ENCODE results near the gene STXBP1.

DNA sequence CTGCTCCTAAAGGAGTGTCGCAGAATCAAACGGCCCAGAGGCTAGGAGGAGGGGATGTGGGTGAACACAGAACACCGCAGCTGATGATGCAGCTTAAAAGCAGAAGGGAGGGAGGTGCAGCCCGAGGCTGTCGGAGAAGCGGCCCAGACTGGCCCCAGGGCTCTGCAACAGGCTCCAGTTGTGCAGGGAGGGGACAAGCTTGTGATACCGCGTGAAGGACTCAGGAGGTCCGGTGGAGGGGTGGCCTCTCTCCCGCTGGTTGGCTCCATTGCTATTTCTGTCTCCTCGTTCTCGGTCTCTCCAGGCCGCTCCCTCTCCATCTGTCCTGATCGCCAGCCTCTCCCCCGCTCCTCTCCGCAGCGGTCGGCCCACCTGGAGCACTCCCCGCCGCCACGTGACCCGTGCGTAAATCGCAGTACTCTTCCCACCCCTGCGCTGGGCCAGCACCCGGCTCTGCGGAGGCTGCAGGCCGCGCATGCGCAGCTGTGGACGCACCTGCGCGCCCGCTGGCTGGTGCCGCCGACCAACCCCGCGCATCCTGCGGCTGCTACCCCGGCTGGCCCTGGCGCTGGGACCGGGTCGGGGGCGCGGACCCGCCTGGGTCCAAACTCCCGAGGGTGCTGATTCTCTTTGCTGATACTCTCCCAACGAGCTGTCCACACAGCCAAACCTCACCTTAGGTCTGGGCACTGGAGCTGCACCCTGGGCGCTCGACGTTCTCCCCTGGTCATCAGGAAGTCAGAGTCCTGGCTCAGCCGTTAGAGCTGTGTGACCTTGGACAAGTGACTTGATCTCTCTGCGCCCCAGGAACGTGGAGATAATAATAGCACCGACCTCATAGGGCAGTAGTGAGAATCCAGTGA, 3.7 kb upstream of the STXBP1 start:
- TF ChIP-seq EZH2 (IDR thresholded peaks at IDR 0.05; ENCODE audit: low read depth) (no peak), CTCF (conservative IDR thresholded peaks at IDR 0.05) (no peak)
